ENCODE results near the gene ACSS1. TPM values are rescaled to one million over a fixed set of nuclear protein-coding genes. Genes with fewer than 3 reads are reported as not detected.

The ACSS1 gene
- total and polyA plus RNA-seq, 2 experiments from 2014 or later, result 1.3 to 4.1 TPM

DNA sequence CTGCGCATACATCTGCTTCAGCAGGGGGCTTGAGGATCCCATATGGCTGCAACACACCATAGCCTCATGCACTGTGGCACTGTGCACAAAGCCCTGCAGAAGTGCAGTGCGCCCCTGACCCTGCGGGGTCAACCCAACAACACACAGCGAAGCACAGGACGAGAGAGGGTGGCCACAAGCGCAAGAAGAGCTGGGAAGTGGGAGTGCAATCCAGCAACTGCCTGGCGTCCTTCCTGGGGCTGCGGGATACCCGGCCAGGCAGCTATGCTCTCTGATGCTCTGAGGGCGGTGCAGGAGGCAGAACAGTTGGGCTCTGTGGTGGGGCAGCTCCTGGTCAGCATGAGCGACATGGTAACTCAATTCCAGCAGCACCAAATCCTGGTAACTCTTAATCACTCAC, 5.6 kb upstream of the ACSS1 start (continued):
- TF ChIP-seq ZNF331 (CRISPR knock-in tag; IDR thresholded peaks at IDR 0.05; ENCODE audit: low read depth) (no peak), CTCF (conservative IDR thresholded peaks at IDR 0.05; ENCODE audit: low read depth in 2 of 2) (no peak)

- H3K27me3 Mint-ChIP-seq (ENCODE audit: insufficient read depth, low read depth, poor library complexity), result peaks cover 39% of the 10 kb centered on the region
- no peak overlapping the region for H3K4me3 Mint-ChIP-seq
- H3K27me3 ChIP-seq (ENCODE audit: insufficient read depth), result peaks cover 44% of the 10 kb centered on the region
- TF ChIP-seq EZH2phosphoT487 (IDR thresholded peaks at IDR 0.05; ENCODE audit: unreplicated experiment) (no peak), ZNF331 (CRISPR knock-in tag; IDR thresholded peaks at IDR 0.05; ENCODE audit: low read depth) (no peak), POLR2AphosphoS5 (IDR thresholded peaks at IDR 0.05; ENCODE audit: low read depth) (no peak), JUNB (IDR thresholded peaks at IDR 0.05; ENCODE audit: unreplicated experiment) (no peak), EZH2 (IDR thresholded peaks at IDR 0.05; ENCODE audit: low read depth, unreplicated experiment) (no peak), ZNF114 (CRISPR knock-in tag; IDR thresholded peaks at IDR 0.05) (no peak), CREB1 (CRISPR knock-in tag; IDR thresholded peaks at IDR 0.05; ENCODE audit: low read depth) (no peak), CTCF (conservative IDR thresholded peaks at IDR 0.05; ENCODE audit: low read depth in 2 of 2) (no peak)
- TF ChIP-seq, protein P1, sequence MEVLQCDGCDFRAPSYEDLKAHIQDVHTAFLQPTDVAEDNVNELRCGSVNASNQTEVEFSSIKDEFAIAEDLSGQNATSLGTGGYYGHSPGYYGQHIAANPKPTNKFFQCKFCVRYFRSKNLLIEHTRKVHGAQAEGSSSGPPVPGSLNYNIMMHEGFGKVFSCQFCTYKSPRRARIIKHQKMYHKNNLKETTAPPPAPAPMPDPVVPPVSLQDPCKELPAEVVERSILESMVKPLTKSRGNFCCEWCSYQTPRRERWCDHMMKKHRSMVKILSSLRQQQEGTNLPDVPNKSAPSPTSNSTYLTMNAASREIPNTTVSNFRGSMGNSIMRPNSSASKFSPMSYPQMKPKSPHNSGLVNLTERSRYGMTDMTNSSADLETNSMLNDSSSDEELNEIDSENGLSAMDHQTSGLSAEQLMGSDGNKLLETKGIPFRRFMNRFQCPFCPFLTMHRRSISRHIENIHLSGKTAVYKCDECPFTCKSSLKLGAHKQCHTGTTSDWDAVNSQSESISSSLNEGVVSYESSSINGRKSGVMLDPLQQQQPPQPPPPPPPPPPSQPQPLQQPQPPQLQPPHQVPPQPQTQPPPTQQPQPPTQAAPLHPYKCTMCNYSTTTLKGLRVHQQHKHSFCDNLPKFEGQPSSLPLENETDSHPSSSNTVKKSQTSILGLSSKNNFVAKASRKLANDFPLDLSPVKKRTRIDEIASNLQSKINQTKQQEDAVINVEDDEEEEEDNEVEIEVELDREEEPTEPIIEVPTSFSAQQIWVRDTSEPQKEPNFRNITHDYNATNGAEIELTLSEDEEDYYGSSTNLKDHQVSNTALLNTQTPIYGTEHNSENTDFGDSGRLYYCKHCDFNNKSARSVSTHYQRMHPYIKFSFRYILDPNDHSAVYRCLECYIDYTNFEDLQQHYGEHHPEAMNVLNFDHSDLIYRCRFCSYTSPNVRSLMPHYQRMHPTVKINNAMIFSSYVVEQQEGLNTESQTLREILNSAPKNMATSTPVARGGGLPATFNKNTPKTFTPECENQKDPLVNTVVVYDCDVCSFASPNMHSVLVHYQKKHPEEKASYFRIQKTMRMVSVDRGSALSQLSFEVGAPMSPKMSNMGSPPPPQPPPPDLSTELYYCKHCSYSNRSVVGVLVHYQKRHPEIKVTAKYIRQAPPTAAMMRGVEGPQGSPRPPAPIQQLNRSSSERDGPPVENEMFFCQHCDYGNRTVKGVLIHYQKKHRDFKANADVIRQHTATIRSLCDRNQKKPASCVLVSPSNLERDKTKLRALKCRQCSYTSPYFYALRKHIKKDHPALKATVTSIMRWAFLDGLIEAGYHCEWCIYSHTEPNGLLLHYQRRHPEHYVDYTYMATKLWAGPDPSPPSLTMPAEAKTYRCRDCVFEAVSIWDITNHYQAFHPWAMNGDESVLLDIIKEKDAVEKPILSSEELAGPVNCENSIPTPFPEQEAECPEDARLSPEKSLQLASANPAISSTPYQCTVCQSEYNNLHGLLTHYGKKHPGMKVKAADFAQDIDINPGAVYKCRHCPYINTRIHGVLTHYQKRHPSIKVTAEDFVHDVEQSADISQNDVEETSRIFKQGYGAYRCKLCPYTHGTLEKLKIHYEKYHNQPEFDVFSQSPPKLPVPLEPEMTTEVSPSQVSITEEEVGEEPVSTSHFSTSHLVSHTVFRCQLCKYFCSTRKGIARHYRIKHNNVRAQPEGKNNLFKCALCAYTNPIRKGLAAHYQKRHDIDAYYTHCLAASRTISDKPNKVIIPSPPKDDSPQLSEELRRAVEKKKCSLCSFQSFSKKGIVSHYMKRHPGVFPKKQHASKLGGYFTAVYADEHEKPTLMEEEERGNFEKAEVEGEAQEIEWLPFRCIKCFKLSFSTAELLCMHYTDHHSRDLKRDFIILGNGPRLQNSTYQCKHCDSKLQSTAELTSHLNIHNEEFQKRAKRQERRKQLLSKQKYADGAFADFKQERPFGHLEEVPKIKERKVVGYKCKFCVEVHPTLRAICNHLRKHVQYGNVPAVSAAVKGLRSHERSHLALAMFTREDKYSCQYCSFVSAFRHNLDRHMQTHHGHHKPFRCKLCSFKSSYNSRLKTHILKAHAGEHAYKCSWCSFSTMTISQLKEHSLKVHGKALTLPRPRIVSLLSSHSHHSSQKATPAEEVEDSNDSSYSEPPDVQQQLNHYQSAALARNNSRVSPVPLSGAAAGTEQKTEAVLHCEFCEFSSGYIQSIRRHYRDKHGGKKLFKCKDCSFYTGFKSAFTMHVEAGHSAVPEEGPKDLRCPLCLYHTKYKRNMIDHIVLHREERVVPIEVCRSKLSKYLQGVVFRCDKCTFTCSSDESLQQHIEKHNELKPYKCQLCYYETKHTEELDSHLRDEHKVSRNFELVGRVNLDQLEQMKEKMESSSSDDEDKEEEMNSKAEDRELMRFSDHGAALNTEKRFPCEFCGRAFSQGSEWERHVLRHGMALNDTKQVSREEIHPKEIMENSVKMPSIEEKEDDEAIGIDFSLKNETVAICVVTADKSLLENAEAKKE (CRISPR knock-in tag; IDR thresholded peaks at IDR 0.05), result no peak
- no peaks in the 10 kb centered on the region for H3K36me3 Mint-ChIP-seq (ENCODE audit: low read depth)
- H3K4me1 Mint-ChIP-seq, result peaks cover 2% of the 10 kb centered on the region; the same call in 2 of the 3 replicates
- no peak overlapping the region for H2AFZ ChIP-seq
- H3K4me3 ChIP-seq, result no peak overlapping the region
- no peak overlapping the region for H3K4me2 ChIP-seq
- no peak for ATAC-seq
- peaks cover 4% of the 10 kb centered on the region; the same call in 1 of the 2 replicates for H3K4me1 ChIP-seq (ENCODE audit: insufficient read depth)
- DNase-seq (ENCODE audit: low spot score), result no peak
- no peak overlapping the region for H3K27ac ChIP-seq (ENCODE audit: low read depth)
- H3K9me2 ChIP-seq (ENCODE audit: insufficient read depth), result no peaks in the 10 kb centered on the region
- H3K9me3 Mint-ChIP-seq, result no peaks in the 10 kb centered on the region
- H4K20me1 ChIP-seq (replicated peaks; ENCODE audit: insufficient read depth), result no peaks in the 10 kb centered on the region; the same call in 1 of the 2 replicates
- no peaks in the 10 kb centered on the region for H3K36me3 ChIP-seq (ENCODE audit: insufficient read depth)
- H3K27ac Mint-ChIP-seq, result no peak overlapping the region
- H3K79me2 ChIP-seq (replicated peaks; ENCODE audit: insufficient read depth), result no peaks in the 10 kb centered on the region
- peaks cover 2% of the 10 kb centered on the region; the same call in 1 of the 2 replicates for H3F3A ChIP-seq (replicated peaks; ENCODE audit: low read depth)
These were observed 4.9 kb upstream of the ACSS1 start for GRCh38 chr20:25062841-25063240.
